Fibroblast of gingiva (primary cell): ENCODE data around the gene PSMB2.
"Not testable (repeated sequence)": the region's sequence is repeated elsewhere in the genome, so short reads cannot be mapped to it uniquely, and the experiment has no call there.

ENCODE experiments used
- DNase-seq: peaks from one replicate; pipeline ENCODE4 v3.0.0-alpha.2; 2011; ENCODE audit warnings: low read depth

The PSMB2 gene

DNA sequence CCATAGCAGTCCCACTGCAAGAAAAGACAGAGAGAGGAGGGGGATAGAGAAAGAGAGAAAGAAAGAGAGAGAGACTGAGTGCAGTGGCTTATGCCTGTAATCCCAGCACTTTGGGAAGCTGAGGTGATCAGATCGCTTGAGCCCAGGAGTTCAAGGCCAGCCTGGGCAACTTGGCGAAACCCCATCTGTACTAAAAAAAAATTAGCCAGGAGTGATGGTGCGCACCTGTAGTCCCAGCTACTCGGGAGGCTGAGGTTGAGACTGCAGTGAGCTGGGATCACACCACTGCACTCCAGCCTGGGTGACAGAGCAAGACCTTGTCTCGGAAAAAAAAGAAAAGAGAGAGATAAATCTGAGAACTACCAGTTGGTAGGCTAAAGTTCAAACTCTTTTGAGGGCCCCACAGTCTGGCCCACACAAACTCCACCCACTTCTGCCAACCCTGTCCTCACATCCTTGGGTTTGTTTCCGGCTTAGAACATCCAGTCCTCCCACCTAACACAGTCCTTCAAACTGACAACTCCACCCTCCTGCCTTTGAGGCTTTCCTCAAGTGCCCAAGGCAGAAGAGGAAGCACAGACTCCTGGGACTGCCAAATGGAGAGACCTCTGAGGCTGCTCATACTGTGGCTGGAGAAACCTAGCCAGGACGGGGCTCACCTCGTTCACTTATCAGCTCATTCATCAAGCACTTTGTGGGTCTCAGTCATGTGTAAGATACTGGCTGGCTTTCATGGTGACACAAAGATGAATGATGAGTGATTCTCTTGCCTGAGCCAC, 48.1 kb downstream of the PSMB2 start:
- no peak for DNase-seq

DNA sequence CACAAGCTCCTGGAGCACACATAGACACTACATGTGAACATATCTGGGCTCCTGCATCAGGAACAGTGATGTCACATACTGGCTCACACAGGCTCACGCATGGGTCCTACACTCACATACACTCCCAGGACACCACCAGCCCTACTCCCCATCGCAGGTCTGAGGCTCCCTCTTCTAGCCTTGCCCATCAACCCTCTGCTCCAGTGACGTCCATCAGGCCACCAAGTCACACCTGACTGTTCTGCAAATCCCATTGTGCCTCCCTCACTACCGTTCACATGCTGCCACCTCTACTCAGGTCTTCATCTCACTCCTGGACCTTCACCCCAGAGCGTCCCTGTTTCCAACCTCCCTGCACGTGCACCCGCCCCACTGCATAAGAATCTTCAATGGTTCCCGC, 50.1 kb downstream of the PSMB2 start:
- no peak for DNase-seq

DNA sequence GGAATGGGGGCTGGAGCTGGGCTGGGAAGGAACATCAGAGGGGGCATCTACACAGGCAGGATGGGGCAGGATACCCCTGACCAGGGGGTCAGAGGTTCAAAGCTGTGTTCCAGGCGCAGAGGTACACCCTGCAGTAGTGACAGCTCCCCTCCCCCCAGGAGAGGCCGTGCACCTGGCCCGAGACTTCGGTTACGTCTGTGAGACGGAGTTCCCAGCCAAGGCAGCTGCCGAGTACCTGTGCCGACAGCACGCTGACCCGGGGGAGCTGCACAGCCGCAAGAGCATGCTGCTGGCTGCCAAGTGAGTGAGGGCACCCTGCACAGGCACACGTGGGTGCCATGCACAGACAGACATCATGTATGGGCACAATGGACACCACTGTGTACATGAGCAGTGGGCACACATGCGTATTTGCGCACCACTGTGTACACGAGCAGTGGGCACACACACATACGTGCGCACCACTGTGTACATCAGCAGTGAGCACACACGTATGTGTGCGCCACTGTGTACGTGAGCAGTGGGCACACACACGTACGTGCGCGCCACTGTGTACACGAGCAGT, 50.8 kb downstream of the PSMB2 start:
- no peak for DNase-seq

DNA sequence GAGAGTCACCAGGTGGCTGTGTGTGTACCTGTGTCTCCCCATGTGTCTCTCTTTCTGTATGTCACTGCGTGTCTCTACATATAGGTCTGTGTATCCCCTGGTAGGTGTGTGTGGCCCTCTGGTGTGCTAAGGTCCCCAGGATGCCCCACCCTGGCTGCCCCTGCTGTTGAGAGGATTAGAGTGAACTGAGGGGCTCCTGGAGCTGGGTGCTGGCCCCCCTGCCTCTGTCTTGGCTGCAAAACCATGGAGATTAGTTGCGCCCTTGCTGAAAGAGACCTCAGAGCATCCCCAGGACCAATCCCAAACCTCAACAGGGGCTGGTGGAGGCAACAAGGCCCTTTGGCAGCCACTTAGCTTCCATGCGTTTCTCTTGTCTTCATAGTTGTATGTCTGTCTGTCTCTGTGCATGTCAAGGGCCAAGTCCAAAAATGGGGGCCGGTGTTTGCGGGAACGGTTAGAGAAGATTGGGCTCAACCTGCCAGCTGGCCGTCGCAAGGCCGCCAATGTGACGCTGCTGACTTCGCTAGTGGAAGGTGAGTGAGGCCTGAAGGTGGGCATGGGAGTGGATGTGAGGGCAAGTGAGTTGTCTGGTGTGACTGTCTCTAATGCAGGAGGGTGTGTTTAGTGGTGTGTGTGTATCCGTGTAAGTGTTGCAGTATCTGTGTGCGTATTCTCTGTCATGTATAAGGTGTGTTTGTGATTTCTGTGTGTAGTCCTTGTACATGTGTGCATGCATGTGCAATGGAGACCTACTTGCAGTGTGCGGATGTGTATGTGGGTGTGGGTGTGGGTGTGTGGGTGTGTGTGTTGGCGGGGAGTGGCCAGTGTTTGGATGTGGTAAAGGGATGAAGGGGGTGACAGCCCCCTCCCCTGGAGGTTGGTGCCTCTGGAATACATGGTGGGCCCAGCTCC, 51.6 kb downstream of the PSMB2 start:
- DNase-seq: no peak

DNA sequence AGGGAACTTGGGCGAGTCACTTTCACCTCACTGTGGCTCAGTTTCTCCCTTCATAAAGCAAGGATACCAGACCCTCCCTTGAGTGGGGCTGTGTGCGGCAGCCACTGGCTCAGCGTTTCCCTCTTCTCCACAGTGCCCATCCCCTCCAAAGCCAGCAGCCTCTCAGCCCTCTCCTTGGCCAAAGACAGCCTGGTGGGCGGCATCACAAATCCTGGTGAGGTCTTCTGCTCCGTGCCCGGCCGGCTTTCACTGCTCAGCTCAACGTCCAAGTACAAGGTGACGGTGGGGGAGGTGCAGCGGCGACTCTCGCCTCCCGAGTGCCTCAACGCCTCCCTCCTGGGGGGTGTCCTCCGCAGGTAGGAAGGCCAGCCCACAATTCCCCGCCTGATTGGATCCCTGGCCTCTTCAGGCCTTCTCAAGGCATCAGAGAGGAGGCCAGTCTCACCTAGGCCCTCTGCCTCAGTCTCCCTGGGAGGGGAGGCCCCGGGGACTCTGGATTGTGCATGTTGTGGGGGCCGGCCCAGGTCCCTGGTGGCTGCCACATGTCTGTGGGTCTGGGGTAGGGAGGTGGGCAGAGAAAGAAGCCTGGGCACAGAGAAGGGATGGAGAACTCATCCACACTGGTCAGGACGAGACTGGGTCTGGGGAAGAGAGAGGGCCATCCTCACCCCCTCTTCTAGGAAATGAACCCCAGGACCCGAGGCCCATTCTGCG, 53.0 kb downstream of the PSMB2 start:
- no peak for DNase-seq

DNA sequence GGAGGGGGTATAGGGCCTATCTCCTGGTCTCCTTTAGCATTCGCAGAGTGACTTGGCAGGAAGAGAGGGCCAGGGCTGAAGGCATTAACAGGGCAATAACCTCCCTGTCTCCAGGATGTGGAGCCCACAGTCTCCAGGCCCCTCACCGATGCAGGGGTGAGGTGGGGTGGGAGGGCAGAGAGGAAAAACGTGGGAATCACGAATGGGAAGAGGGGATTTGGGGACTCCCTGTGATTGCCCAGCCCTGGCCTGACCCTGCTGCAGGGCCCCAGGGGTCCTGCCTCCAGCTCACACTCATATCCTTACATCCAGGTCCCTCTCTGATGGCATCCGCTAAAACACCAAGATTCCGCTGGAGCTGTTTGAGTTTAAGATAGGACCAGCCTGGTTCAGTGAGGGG, 53.6 kb downstream of the PSMB2 start:
- no peak for DNase-seq

DNA sequence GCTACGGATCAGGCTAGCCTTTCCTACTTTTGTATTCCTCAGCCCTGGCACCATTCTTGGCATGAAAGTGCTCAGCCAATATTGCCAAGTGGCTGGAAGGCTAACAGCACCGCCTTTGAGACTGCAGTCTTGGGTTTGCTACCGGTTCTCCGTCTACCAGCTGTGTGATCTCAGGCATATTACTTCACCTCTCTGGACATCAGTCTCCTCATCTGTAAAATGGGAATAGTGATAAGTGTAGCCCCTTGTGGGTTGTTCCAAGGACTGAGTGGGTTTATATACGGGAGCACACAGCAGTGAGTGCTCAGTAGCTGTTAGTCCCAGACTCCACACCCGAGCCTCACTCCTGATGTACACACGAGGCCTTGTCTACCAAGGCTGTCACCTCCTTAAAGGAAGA, 54.5 kb downstream of the PSMB2 start:
- DNase-seq: no peak

DNA sequence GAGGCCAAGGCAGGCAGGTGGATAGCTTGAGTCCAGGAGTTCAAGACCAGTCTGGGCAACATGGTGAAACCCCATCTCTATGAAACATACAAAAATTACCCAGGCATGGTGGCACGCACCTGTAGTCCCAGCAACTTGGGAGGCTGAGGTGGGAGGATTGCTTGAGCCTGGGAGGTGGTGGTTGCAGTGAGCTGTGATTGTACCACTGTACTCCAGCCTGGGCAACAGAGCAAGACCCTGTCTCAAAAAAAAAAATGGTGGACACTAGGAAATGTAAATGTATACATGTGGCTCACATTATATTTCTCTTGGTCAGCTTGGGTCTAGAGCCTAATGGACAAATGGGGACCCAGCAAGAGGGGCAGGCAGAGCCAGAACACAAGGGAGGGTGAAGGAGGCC, 55.5 kb downstream of the PSMB2 start:
- not testable (repeated sequence) for DNase-seq

DNA sequence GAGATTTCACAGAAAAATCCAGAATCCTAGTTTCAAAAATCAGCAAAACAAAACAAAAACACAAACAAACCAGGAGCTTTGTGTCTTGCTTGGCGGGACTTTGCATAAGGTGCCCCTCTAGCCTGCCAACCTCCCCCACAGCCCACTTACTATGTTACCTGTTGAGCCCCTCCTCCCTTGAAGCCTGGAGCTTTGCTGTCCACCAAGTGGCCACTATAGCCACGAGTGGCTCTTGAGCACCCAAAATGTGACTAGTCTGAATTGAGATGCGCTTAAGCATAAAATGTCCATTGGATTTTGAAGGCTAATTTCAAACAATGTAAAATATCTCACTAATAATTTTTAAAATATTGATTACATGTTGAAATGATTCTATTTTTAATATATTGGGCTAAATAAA, 56.0 kb downstream of the PSMB2 start:
- no peak for DNase-seq

DNA sequence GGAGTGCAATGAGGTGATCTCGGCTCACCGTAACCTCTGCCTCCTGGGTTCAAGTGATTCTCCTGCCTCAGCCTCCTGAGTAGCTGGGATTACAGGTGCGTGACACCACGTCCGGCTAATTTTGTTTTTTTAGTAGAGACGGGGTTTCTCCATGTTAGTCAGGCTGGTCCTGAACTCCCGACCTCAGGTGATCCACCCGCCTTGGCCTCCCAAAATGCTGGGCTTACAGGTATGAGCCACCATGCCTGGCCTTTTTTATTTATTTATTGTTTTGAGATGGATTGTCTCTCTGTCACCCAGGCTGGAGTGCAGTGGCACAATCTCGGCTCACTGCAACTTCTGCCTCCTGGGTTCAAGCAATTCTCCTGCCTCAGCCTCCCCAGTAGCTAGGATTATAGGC, 59.7 kb downstream of the PSMB2 start:
- not testable (repeated sequence) for DNase-seq

DNA sequence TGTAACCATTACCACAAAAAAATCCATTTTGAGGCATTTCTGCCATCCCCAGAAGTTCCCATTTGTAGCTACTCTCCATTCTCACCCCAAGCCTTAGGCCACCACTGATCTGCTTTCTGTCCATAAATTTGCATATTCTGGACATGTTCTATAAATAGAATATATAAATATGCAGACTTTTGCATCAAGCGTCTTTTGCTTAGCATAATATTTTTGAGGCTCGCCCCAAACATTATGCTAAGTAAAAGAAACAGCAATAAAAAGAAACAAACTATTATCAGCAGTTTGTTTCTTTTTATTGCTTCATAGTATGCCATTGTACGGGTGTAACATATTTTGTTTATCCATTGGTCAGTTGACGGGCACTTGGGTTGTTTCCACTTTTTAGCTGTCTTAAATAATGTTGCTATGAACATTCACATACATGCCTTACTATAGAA, 60.4 kb downstream of the PSMB2 start:
- no peak for DNase-seq

DNA sequence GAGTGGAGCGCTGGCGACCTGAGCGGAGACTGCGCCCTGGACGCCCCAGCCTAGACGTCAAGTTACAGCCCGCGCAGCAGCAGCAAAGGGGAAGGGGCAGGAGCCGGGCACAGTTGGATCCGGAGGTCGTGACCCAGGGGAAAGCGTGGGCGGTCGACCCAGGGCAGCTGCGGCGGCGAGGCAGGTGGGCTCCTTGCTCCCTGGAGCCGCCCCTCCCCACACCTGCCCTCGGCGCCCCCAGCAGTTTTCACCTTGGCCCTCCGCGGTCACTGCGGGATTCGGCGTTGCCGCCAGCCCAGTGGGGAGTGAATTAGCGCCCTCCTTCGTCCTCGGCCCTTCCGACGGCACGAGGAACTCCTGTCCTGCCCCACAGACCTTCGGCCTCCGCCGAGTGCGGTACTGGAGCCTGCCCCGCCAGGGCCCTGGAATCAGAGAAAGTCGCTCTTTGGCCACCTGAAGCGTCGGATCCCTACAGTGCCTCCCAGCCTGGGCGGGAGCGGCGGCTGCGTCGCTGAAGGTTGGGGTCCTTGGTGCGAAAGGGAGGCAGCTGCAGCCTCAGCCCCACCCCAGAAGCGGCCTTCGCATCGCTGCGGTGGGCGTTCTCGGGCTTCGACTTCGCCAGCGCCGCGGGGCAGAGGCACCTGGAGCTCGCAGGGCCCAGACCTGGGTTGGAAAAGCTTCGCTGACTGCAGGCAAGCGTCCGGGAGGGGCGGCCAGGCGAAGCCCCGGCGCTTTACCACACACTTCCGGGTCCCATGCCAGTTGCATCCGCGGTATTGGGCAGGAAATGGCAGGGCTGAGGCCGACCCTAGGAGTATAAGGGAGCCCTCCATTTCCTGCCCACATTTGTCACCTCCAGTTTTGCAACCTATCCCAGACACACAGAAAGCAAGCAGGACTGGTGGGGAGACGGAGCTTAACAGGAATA, 64.0 kb downstream of the PSMB2 start:
- DNase-seq: no peak

DNA sequence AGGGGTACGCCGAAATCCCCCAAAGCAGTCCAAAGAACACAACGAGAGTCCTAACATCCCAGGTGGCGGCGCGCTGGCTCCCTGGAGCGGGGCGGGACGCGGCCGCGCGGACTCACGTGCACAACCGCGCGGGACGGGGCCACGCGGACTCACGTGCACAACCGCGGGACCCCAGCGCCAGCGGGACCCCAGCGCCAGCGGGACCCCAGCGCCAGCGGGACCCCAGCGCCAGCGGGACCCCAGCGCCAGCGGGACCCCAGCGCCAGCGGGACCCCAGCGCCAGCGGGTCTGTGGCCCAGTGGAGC, 64.6 kb downstream of the PSMB2 start:
- not testable (repeated sequence) for DNase-seq

DNA sequence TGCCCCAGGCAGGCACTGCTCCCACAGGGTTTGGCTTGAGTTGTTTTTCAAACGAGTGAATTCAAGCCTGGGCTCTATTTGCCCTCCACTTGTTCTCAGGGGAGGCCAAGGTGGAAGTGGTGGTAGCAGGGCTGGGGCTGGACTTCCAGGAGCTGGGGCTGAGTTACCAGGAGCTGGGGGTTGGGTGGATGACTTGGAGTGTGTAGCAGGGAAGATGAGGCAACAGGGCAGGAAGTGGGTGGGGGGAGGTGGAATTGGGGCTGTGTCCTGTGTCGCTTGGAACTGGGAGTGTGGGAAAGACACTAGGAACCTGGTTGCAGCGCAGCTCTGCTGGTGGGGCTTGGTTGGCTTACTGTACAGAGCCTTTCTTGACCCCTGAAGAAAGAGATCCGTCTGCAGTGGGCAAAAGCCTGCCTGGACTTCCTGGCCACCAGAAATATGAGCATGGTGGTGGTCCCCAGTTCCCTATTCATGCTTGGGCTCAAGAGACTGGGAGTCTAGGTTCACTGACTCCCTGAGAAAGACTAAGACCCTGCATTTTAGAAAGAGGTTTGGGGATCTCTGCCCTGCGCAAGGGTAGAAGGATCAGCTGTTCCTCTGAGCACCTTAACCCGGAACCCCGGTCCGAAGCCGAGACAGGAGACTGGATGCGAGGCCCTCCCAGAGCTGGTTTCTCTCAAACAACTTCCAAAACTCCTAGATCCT, 65.1 kb downstream of the PSMB2 start:
- DNase-seq: no peak

DNA sequence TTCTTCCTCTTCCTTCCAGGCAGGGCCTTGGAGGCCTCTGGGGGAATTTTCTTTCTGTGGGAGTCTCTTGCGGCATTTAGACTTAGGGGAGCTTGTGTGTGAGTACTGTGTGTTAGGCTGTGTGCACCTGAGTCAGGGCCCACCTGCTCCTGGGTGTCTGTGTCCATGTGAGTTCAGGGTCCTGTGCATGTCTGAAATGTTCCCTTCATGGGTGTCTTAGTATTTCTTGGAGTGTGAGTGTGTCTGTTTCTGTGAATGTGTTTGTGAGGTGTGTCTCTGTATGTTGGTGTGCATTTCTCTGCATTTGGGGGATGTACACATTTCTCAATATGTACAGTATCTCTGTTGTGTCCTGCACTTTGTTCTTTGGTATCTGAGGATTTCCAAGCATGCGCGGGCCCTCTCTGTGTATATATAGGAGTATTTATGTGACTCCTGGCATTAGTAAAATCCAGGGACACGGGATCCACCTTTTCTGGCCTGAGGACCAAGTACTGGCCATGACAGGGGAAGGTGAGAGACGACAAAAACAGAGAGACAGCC, 65.8 kb downstream of the PSMB2 start:
- no peak for DNase-seq

DNA sequence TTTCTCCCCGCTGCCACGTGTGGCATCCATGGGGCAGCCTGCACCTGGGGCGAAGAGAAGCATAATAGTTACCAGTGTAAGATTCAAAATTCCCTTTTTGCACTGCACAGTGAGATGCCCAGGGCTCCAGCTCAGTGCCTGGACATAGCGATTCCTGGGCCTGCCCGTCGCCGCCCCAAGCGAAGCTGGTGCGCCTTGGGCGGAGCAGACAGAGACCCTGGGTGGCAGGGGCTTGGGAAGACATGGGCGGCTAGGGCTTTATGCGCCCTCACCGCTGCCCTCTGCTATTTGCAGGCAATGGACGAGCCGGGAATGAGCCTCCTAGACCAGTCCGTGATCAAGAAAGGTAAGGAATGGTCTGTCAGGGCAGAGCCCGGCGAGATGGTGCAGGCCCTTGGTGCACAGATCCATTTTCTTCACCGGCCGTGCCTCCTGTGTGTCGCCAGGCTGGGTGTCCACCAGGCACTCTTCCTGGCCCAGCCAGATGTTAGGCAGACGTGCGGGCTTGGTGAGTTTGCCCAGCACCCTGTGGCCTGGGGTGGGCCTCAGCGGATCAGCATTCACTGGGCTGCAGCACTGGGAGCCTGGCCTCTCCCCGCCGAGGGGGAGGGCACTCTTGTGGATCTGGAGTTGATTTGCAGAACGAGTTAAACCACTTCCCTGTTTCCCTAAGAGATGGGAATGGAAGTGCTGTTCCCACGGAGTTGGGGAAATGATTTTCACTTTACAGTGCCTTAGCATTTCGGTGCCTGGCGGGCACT, 66.5 kb downstream of the PSMB2 start:
- no peak for DNase-seq

DNA sequence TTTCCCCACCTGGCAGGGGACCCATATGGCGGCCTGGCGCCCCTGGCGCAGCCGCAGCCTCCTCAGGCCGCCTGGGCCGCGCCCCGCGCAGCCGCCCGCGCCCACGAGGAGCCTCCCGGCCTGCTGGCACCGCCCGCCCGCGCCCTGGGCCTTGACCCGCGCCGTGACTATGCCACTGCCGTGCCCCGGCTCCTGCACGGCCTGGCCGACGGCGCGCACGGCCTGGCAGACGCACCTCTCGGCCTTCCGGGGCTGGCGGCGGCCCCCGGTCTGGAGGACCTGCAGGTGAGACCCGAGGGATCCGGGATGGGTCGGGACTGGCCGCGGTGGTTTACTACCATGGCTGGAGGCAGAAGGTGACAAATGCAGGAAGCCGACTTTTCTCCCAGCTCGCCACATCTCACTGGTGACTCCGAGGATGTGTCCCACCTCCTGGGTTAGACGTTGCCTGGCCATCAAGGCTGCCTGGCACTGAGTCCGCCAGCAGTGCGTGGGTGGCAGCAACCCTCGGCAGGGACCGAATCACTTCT, 67.1 kb downstream of the PSMB2 start:
- no peak for DNase-seq

DNA sequence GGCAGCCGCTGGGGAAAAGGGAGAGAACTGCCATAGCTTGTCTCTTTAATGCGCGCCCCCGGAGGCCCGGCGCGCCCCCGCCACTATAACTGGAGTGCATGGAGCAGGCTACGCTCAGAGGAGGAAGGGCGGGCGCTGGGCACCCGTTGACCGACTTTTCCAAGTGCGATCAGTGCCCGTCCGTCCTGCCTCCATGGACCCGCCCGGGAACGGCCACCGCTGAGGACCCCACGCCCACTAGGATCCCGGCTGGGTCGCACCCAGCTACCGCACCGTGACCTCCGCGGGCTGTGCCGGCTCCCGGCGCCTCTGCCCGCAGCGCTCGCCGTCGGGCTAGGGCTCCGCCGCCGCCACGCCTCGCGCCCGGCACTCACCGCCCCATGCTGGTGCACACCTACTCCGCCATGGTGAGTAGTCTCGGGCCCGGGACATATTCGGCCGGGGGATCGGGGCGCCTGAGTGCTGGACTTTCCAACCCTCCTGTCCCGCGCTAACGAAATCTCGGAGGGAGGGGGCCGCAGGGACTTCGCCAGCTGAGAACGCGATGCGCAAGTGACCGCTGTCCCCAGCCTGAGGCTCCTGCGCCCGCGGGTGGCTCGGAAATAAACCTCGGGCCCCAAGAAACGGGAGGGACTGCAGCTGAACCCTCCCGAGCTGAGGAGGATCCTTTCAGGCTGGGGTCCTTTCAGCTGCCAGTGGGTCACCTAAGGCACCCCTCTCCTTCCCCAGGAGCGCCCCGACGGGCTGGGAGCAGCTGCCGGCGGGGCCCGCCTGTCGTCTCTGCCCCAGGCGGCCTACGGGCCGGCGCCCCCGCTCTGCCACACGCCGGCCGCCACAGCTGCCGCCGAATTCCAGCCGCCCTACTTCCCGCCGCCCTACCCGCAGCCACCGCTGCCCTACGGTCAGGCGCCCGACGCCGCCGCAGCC, 67.9 kb downstream of the PSMB2 start, which contains the start of gene TFAP2E:
Gene TFAP2E (plus strand): TSS at position 117 of the 927 bp plus-strand sequence. CDS start 264 bp downstream, at position 381.
- DNase-seq: peak; percentile 31
